MV-4-11 (cell line): ENCODE data around the gene USP48.
"Not testable (repeated sequence)": the region's sequence is repeated elsewhere in the genome, so short reads cannot be mapped to it uniquely, and the experiment has no call there.

ENCODE experiments used
- DNase-seq: peaks from one replicate; lab custom pipeline; 2025; lab: John Stamatoyannopoulos, UW

The USP48 gene

GRCh38 chr1:21634806-21635535 lies 148.0 kb downstream of the USP48 start:
- DNase-seq = no peak

- no peak for DNase-seq
Observed at GRCh38 chr1:21633992-21634805, 148.8 kb downstream of the USP48 start.

- DNase-seq = no peak
Observed at GRCh38 chr1:21633141-21633755, 149.7 kb downstream of the USP48 start.

GRCh38 chr1:21631944-21632887 lies 150.7 kb downstream of the USP48 start:
- DNase-seq = no peak

- DNase-seq = not testable (repeated sequence)
Observed at GRCh38 chr1:21631590-21631943, 151.4 kb downstream of the USP48 start.

- no peak for DNase-seq
Observed at GRCh38 chr1:21630571-21631343, 152.2 kb downstream of the USP48 start.

GRCh38 chr1:21629971-21630370 lies 153.0 kb downstream of the USP48 start:
- DNase-seq = peak; percentile 37

- DNase-seq = peak; percentile 62
Observed at GRCh38 chr1:21628798-21629393, 154.1 kb downstream of the USP48 start.
